Sigmoid colon (tissue), 7 donors: ENCODE results near the gene TKT. TPM values are rescaled to one million over a fixed set of nuclear protein-coding genes. Genes with fewer than 3 reads are reported as not detected.
A peak's percentile ranks its signal among the peaks of the same experiment; 100 is the strongest.

Source experiments
- DNase-seq: peaks from one replicate; pipeline ENCODE4 v3.0.0-alpha.2; 2019
- H3K27ac ChIP-seq, 4 donors: fragments of 200-600 bp; sonication (generic); one replicate each; pipeline ENCODE4 v1.5.1; 2016 to 2019; ENCODE audit warnings: mild to moderate bottlenecking in 1 of 4
- H3K27me3 ChIP-seq, 3 donors: fragments of 200-600 bp; sonication (generic); one replicate each; pipeline ENCODE4 v1.5.1; 2019; ENCODE audit warnings: mild to moderate bottlenecking in 1 of 3
- H3K36me3 ChIP-seq, 4 donors: fragments of 200-600 bp; sonication (generic); one replicate each; pipeline ENCODE4 v1.5.1; 2016 to 2019
- H3K4me1 ChIP-seq, 4 donors: fragments of 200-600 bp; sonication (generic); one replicate each; pipeline ENCODE4 v1.5.1; 2017 to 2019
- H3K4me3 ChIP-seq, 4 donors: fragments of 200-600 bp; sonication (generic); one replicate each; pipeline ENCODE4 v1.5.1; 2017 to 2019; ENCODE audit warnings: mild to moderate bottlenecking in 2 of 4, moderate library complexity in 1 of 4
- H3K9me3 ChIP-seq, 4 donors: fragments of 200-600 bp in 3 of 4; sonication (generic) in 3 of 4; one replicate each; pipeline versions ENCODE4 v1.5.1 to v1.6.1; 2013 to 2019
- EP300 ChIP-seq, 4 donors: sonication (generic); formaldehyde crosslinking; IDR thresholded peaks; one replicate each; pipeline ENCODE4 v1.6.1; 2017; ENCODE audit warnings: antibody characterized with exemption in 4 of 4
- POLR2A ChIP-seq, 2 donors: fragments of 450-650 bp; IDR thresholded peaks; one replicate each; pipeline ENCODE4 v1.6.1; 2016; ENCODE audit warnings: antibody characterized with exemption in 2 of 2, mild to moderate bottlenecking in 2 of 2, moderate library complexity in 2 of 2
- POLR2AphosphoS5 ChIP-seq, 4 donors: sonication (generic); formaldehyde crosslinking; IDR thresholded peaks; one replicate each; pipeline ENCODE4 v1.6.1; 2017; ENCODE audit warnings: antibody characterized with exemption in 4 of 4
- WGBS, 2 donors: extraction: QIAGEN DNeasy Blood & Tissue Kit; methylation state at CpG; one replicate each; pipeline ENCODE4 v1.1.7; 2013; 5-methylcytosine and 5-hydroxymethylcytosine counted together
- intact Hi-C: fragments of 100-400 bp; cut with DNase I; formaldehyde crosslinking; loops from one replicate; pipeline ENCODE4 v1.15.1; 2023
- polyA plus RNA-seq, 3 donors: library from polyadenylated mRNA; stranded (reverse); fragments of 200-250 nt; gene quantifications; one replicate each; pipeline ENCODE4 v1.2.3, GENCODE V29; 2013
- total RNA-seq, 4 donors: library from RNA; depleted of rRNA; stranded (reverse); fragments of >200 nt; gene quantifications; one replicate each; pipeline ENCODE4 v1.1.0, GENCODE V29; 2016
- TF ChIP-seq, protein P1 (sequence below), 4 experiments: fragments of 450-650 bp in 3 of 4; fragments of 200-600 bp in 1 of 4; IDR thresholded peaks; one replicate each; pipeline ENCODE4 v1.5.1; 2016 to 2019; ENCODE audit warnings: antibody characterized with exemption in 4 of 4, mild to moderate bottlenecking in 3 of 4, moderate library complexity in 2 of 4
- donor health status: healthy with polysubstance abuse.
- donor health status: Bipolar disorder and iron deficiency.
- donor health status: healthy.

TKT gene
- total and polyA plus RNA-seq, 7 donors = 88.9 to 305 (median 184) TPM

GRCh38 chr3:53194210-53195065, 61.4 kb downstream of the TKT start:
- 76 to 79% methylated on average over 14 of the region's 14 CpGs for WGBS, 2 donors
- Histone ChIP-seq H3K4me3 (no peak overlapping the region), H3K4me1 (peaks cover 0 to 28% (median 27%) of the 10 kb centered on the region in 4 donors), H3K9me3 (no peaks in the 10 kb centered on the region), H3K27ac (peak overlapping the region in 3 of 4 donors; percentile 32 to 50 (median 47)), H3K27me3 (no peaks in the 10 kb centered on the region), H3K36me3 (peaks cover 0 to 9% (median 4%) of the 10 kb centered on the region in 4 donors)
- intact Hi-C loops = no loop called here
- TF ChIP-seq EP300 (IDR thresholded peaks at IDR 0.05) = no peak
- TF ChIP-seq, protein P1, sequence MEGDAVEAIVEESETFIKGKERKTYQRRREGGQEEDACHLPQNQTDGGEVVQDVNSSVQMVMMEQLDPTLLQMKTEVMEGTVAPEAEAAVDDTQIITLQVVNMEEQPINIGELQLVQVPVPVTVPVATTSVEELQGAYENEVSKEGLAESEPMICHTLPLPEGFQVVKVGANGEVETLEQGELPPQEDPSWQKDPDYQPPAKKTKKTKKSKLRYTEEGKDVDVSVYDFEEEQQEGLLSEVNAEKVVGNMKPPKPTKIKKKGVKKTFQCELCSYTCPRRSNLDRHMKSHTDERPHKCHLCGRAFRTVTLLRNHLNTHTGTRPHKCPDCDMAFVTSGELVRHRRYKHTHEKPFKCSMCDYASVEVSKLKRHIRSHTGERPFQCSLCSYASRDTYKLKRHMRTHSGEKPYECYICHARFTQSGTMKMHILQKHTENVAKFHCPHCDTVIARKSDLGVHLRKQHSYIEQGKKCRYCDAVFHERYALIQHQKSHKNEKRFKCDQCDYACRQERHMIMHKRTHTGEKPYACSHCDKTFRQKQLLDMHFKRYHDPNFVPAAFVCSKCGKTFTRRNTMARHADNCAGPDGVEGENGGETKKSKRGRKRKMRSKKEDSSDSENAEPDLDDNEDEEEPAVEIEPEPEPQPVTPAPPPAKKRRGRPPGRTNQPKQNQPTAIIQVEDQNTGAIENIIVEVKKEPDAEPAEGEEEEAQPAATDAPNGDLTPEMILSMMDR (IDR thresholded peaks at IDR 0.05) = no peak
- no peak for TF ChIP-seq POLR2A (IDR thresholded peaks at IDR 0.05)
- TF ChIP-seq POLR2AphosphoS5 (IDR thresholded peaks at IDR 0.05) = no peak
- DNase-seq = peak; percentile 77

- TF ChIP-seq EP300 (IDR thresholded peaks at IDR 0.05) = no peak
- TF ChIP-seq POLR2A (IDR thresholded peaks at IDR 0.05) = no peak
- TF ChIP-seq, protein P1 (IDR thresholded peaks at IDR 0.05) = no peak
- no peak for TF ChIP-seq POLR2AphosphoS5 (IDR thresholded peaks at IDR 0.05)
- intact Hi-C loops = no loop called here
- Histone ChIP-seq H3K27ac (peak overlapping the region in 3 of 4 donors; percentile 32 to 50 (median 47)), H3K4me3 (no peak overlapping the region), H3K9me3 (no peaks in the 10 kb centered on the region), H3K36me3 (peaks cover 0 to 17% (median 6%) of the 10 kb centered on the region in 4 donors), H3K4me1 (peaks cover 0 to 28% (median 27%) of the 10 kb centered on the region in 4 donors), H3K27me3 (no peaks in the 10 kb centered on the region)
- 74 to 75% methylated on average over 11 of the region's 11 CpGs for WGBS, 2 donors
- DNase-seq = no peak
Observed at GRCh38 chr3:53193466-53194209, 62.2 kb downstream of the TKT start.

DNA sequence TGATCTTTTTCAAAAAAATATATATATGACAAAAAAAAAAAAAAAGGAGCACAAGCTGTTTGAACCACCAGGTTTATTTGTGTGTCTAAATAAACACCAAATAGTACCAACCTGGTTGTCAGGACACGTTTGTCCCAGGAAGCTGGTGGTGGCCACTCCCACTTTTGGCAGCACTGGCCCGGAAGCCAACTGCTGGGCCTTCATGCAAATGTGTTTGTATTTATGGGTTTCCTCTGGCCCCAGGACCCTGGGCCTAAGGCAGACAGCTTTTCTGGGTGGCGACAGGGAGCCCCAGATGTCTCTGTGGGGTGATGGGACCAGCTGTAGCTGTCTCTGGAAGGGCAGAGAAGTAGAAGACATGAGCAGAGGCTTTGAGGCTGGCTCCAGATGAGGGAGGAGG, 63.2 kb downstream of the TKT start:
- no peak overlapping the region for H3K27ac ChIP-seq
- peaks cover 0 to 22% (median 6%) of the 10 kb centered on the region in 4 donors for H3K36me3 ChIP-seq
- intact Hi-C loops = no loop called here
- no peaks in the 10 kb centered on the region for H3K9me3 ChIP-seq
- no peak for TF ChIP-seq POLR2AphosphoS5 (IDR thresholded peaks at IDR 0.05)
- TF ChIP-seq, protein P1 (IDR thresholded peaks at IDR 0.05) = no peak
- no peak for TF ChIP-seq POLR2A (IDR thresholded peaks at IDR 0.05)
- no peak for TF ChIP-seq EP300 (IDR thresholded peaks at IDR 0.05)
- WGBS, 2 donors = 39 to 59% methylated on average over 3 of the region's 3 CpGs
- H3K4me1 ChIP-seq = peaks cover 0 to 28% (median 27%) of the 10 kb centered on the region in 4 donors
- DNase-seq = no peak
- H3K27me3 ChIP-seq = no peaks in the 10 kb centered on the region
- H3K4me3 ChIP-seq = no peak overlapping the region

- Histone ChIP-seq H3K9me3 (no peaks in the 10 kb centered on the region), H3K4me1 (peaks cover 0 to 28% (median 27%) of the 10 kb centered on the region in 4 donors), H3K27me3 (no peaks in the 10 kb centered on the region), H3K36me3 (peaks cover 0 to 25% (median 6%) of the 10 kb centered on the region in 4 donors), H3K4me3 (no peak overlapping the region), H3K27ac (no peak overlapping the region)
- intact Hi-C loops = no loop called here
- WGBS, 2 donors = 86 to 88% methylated on average over 16 of the region's 16 CpGs
- no peak for DNase-seq
- TF ChIP-seq POLR2A (IDR thresholded peaks at IDR 0.05) (no peak), POLR2AphosphoS5 (IDR thresholded peaks at IDR 0.05) (no peak)
- TF ChIP-seq, protein P1 (IDR thresholded peaks at IDR 0.05) = no peak
Observed at GRCh38 chr3:53191836-53192480, 63.9 kb downstream of the TKT start.
